Gastroesophageal sphincter (tissue), 3 donors: ENCODE data around the gene FGB.

Experiments
- EP300 ChIP-seq: sonication (generic); formaldehyde crosslinking; IDR thresholded peaks from one replicate; pipeline ENCODE4 v1.6.1; 2017; ENCODE audit warnings: antibody characterized with exemption, mild to moderate bottlenecking
- POLR2A ChIP-seq, 2 donors: fragments of 450-650 bp; IDR thresholded peaks; one replicate each; pipeline ENCODE4 v1.6.1; 2017; ENCODE audit warnings: antibody characterized with exemption in 2 of 2, mild to moderate bottlenecking in 2 of 2, moderate library complexity in 1 of 2
- TF ChIP-seq, protein P1 (sequence below), 4 experiments: fragments of 200-600 bp in 2 of 4; fragments of 450-650 bp in 2 of 4; sonication (generic) in 1 of 4; IDR thresholded peaks; one replicate each; pipeline ENCODE4 v1.5.1; 2017 to 2019; ENCODE audit warnings: antibody characterized with exemption in 4 of 4, mild to moderate bottlenecking in 2 of 4, moderate library complexity in 2 of 4

GRCh38 chr4:154588198-154588597 is 25.4 kb downstream of the FGB start:
- TF ChIP-seq, protein P1, sequence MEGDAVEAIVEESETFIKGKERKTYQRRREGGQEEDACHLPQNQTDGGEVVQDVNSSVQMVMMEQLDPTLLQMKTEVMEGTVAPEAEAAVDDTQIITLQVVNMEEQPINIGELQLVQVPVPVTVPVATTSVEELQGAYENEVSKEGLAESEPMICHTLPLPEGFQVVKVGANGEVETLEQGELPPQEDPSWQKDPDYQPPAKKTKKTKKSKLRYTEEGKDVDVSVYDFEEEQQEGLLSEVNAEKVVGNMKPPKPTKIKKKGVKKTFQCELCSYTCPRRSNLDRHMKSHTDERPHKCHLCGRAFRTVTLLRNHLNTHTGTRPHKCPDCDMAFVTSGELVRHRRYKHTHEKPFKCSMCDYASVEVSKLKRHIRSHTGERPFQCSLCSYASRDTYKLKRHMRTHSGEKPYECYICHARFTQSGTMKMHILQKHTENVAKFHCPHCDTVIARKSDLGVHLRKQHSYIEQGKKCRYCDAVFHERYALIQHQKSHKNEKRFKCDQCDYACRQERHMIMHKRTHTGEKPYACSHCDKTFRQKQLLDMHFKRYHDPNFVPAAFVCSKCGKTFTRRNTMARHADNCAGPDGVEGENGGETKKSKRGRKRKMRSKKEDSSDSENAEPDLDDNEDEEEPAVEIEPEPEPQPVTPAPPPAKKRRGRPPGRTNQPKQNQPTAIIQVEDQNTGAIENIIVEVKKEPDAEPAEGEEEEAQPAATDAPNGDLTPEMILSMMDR (IDR thresholded peaks at IDR 0.05), result no peak
- TF ChIP-seq POLR2A (IDR thresholded peaks at IDR 0.05), result no peak
- no peak for TF ChIP-seq EP300
